H9 (cell line): Measurements from ENCODE around the gene SLX4IP. TPM values are rescaled to one million over a fixed set of nuclear protein-coding genes. Genes with fewer than 3 reads are reported as not detected.
A peak's percentile ranks its signal among the peaks of the same experiment; 100 is the strongest.

Experiments used
- DNase-seq: peaks from one replicate; pipeline ENCODE4 v3.0.0-alpha.2; 2017
- H2AFZ ChIP-seq: one replicate; pipeline ENCODE4 v1.6.1; 2013; ENCODE audit warnings: mild to moderate bottlenecking, low read length, control low read depth, moderate library complexity
- H2AK5ac ChIP-seq: 2 replicates; pipeline ENCODE4 v1.6.1; 2013; ENCODE audit warnings: low read length, control low read depth, mixed read lengths; ENCODE audit not compliant: insufficient read length
- H2BK120ac ChIP-seq: one replicate; pipeline ENCODE4 v1.6.1; 2013; ENCODE audit warnings: low read depth, mild to moderate bottlenecking, low read length, control low read depth, inconsistent platforms; ENCODE audit not compliant: poor library complexity, severe bottlenecking
- H2BK12ac ChIP-seq: 2 replicates; pipeline ENCODE4 v1.6.1; 2013; ENCODE audit warnings: low read length, control low read depth, mixed read lengths, low read depth; ENCODE audit not compliant: insufficient read length
- H2BK15ac ChIP-seq: 2 replicates; pipeline ENCODE4 v1.6.1; 2013; ENCODE audit warnings: low read depth, low read length, control low read depth
- H2BK20ac ChIP-seq: one replicate; pipeline ENCODE4 v1.6.1; 2013; ENCODE audit warnings: low read depth, mild to moderate bottlenecking, low read length, control low read depth, inconsistent platforms; ENCODE audit not compliant: poor library complexity, severe bottlenecking
- H2BK5ac ChIP-seq: 2 replicates; pipeline ENCODE4 v1.6.1; 2013; ENCODE audit warnings: low read length, control low read depth, mixed read lengths; ENCODE audit not compliant: insufficient read length
- H3K14ac ChIP-seq: 2 replicates; pipeline ENCODE4 v1.6.1; 2013; ENCODE audit warnings: low read length, control low read depth; ENCODE audit not compliant: insufficient read depth
- H3K18ac ChIP-seq: 2 replicates; pipeline ENCODE4 v1.6.1; 2013; ENCODE audit warnings: low read depth, mild to moderate bottlenecking, mixed read lengths, low read length, control low read depth; ENCODE audit not compliant: insufficient read length
- H3K23ac ChIP-seq: 2 replicates; pipeline ENCODE4 v1.6.1; 2013; ENCODE audit warnings: low read length, control low read depth, mixed read lengths, low read depth; ENCODE audit not compliant: insufficient read length
- H3K23me2 ChIP-seq: 2 replicates; pipeline ENCODE4 v1.6.1; 2013; ENCODE audit warnings: low read depth, mild to moderate bottlenecking, mixed read lengths, low read length, control low read depth; ENCODE audit not compliant: insufficient read length, poor library complexity, severe bottlenecking
- H3K27ac ChIP-seq: 2 replicates; pipeline ENCODE4 v1.5.1; 2013; ENCODE audit warnings: low read length, control low read depth, mixed read lengths, low read depth; ENCODE audit not compliant: insufficient read length
- H3K27me3 ChIP-seq: 2 replicates; pipeline ENCODE4 v1.6.1; 2013; ENCODE audit warnings: low read length, control low read depth, inconsistent platforms; ENCODE audit not compliant: insufficient read depth
- H3K4ac ChIP-seq: 2 replicates; pipeline ENCODE4 v1.6.1; 2013; ENCODE audit warnings: low read depth, mild to moderate bottlenecking, control low read depth, inconsistent platforms, low read length, moderate library complexity
- H3K4me1 ChIP-seq: 2 replicates; pipeline ENCODE4 v1.6.1; 2013; ENCODE audit warnings: low read length, control low read depth, inconsistent platforms; ENCODE audit not compliant: insufficient read depth
- H3K4me2 ChIP-seq: 2 replicates; pipeline ENCODE4 v1.6.1; 2013; ENCODE audit warnings: low read length, control low read depth, mixed read lengths; ENCODE audit not compliant: insufficient read length, insufficient read depth
- H3K56ac ChIP-seq: 2 replicates; pipeline ENCODE4 v1.6.1; 2013; ENCODE audit warnings: low read depth, mild to moderate bottlenecking, mixed read lengths, low read length, control low read depth; ENCODE audit not compliant: insufficient read length
- H3K79me1 ChIP-seq: 2 replicates; pipeline ENCODE4 v1.6.1; 2013; ENCODE audit warnings: low read depth, mild to moderate bottlenecking, moderate library complexity, low read length, control low read depth, inconsistent platforms; ENCODE audit not compliant: insufficient read depth, poor library complexity, severe bottlenecking
- H3K79me2 ChIP-seq: 2 replicates; pipeline ENCODE4 v1.6.1; 2013; ENCODE audit warnings: low read length, control low read depth, inconsistent platforms; ENCODE audit not compliant: insufficient read depth
- H3K9ac ChIP-seq: 2 replicates; pipeline ENCODE4 v1.6.1; 2013; ENCODE audit warnings: low read length, control low read depth, mixed read lengths; ENCODE audit not compliant: insufficient read length; ENCODE audit errors: extremely low read depth
- H3K9me3 ChIP-seq: one replicate; pipeline ENCODE4 v1.6.1; 2013; ENCODE audit warnings: low read depth, low read length, inconsistent platforms; ENCODE audit not compliant: control insufficient read depth
- H3T11ph ChIP-seq: one replicate; pipeline ENCODE4 v1.6.1; 2013; ENCODE audit warnings: mild to moderate bottlenecking, low read length, control low read depth, inconsistent platforms
- H4K20me1 ChIP-seq: one replicate; pipeline ENCODE4 v1.6.1; 2013; ENCODE audit not compliant: control insufficient read depth, insufficient read length, insufficient read depth
- H4K5ac ChIP-seq: 2 replicates; pipeline ENCODE4 v1.6.1; 2013; ENCODE audit warnings: low read depth, mild to moderate bottlenecking, mixed read lengths, low read length, control low read depth; ENCODE audit not compliant: insufficient read length
- H4K8ac ChIP-seq: replicated peaks from 2 replicates; pipeline ENCODE4 v1.6.1; 2013; ENCODE audit warnings: low read length, control low read depth, mixed read lengths, low read depth; ENCODE audit not compliant: insufficient read length
- H4K91ac ChIP-seq: 2 replicates; pipeline ENCODE4 v1.6.1; 2013; ENCODE audit warnings: low read depth, mild to moderate bottlenecking, moderate library complexity, mixed read lengths, low read length, control low read depth; ENCODE audit not compliant: insufficient read length
- H3K27ac Mint-ChIP-seq, 3 experiments: 2 replicates in 2 of 3; 3 replicates in 1 of 3; pipeline ENCODE4 v1.8.0; 2020 to 2021; ENCODE audit warnings: mixed read lengths in 3 of 3, mild to moderate bottlenecking in 1 of 3, moderate library complexity in 1 of 3
- H3K27me3 Mint-ChIP-seq: 2 replicates; pipeline ENCODE4 v1.8.0; 2021; ENCODE audit warnings: low read depth, mild to moderate bottlenecking, moderate library complexity, mixed read lengths
- H3K36me3 Mint-ChIP-seq, 3 experiments: 2 replicates in 2 of 3; 3 replicates in 1 of 3; pipeline ENCODE4 v1.8.0; 2020 to 2021; ENCODE audit warnings: low read depth in 3 of 3, mixed read lengths in 3 of 3; ENCODE audit not compliant: insufficient read depth in 1 of 3
- H3K4me1 Mint-ChIP-seq, 2 experiments: 2 replicates each; pipeline ENCODE4 v1.8.0; 2020; ENCODE audit warnings: mixed read lengths in 2 of 2
- H3K4me3 Mint-ChIP-seq, 2 experiments: 2 replicates in 1 of 2; 3 replicates in 1 of 2; pipeline ENCODE4 v1.8.0; 2020 to 2021; ENCODE audit warnings: mild to moderate bottlenecking in 2 of 2, mixed read lengths in 2 of 2, moderate library complexity in 1 of 2
- H3K9me3 Mint-ChIP-seq, 2 experiments: 2 replicates in 1 of 2; 3 replicates in 1 of 2; pipeline ENCODE4 v1.8.0; 2020; ENCODE audit warnings: mild to moderate bottlenecking in 2 of 2, mixed read lengths in 2 of 2, moderate library complexity in 1 of 2
- WGBS: extraction: QIAGEN DNeasy Blood & Tissue Kit; methylation state at CpG from one replicate; pipeline ENCODE4 v1.1.7; 2013; ENCODE audit warnings: missing lambda C conversion rate, low lambda C conversion rate, mixed read lengths; ENCODE audit not compliant: insufficient read length; ENCODE audit errors: extremely low coverage; 5-methylcytosine and 5-hydroxymethylcytosine counted together
- total RNA-seq: library from RNA; stranded (reverse); gene quantifications from 2 replicates; pipeline ENCODE4 v1.2.1, GENCODE V29; 2021
- TF ChIP-seq, protein P1 (sequence below): fragments of 200-600 bp; sonication (generic); conservative IDR thresholded peaks from 3 replicates; pipeline ENCODE4 v1.8.0; 2021; ENCODE audit warnings: antibody characterized with exemption, mild to moderate bottlenecking

SLX4IP gene
- total RNA-seq, 1 experiment from 2014 or later: 7.9 TPM

DNA sequence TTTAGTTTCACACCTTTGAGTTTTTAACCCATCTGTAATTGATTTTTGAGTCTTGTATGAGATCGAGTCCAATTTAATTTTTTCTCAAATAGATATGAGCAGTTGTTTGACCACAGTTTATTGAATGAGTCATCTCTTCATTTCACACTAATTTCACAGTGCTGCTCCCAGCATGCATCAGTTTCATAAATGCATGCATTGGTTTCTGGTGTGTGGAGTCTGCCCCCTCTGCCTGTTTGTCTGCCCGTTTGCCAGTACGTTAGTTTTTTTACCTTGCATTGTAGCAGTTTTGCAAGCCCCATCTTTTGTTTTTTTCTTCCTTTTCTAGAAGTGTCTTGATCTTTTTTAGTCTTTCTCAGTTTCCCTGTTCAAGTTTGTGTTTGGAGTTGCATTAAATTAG lies 11.9 kb downstream of the SLX4IP start:
- H3K9me3 Mint-ChIP-seq: no peaks in the 10 kb centered on the region
- Histone ChIP-seq H2BK12ac (no peak overlapping the region), H3K9me3 (no peaks in the 10 kb centered on the region), H2BK5ac (no peak overlapping the region), H2BK15ac (no peak overlapping the region), H3K4ac (no peak overlapping the region), H3K27ac (no peak overlapping the region), H2BK120ac (no peak overlapping the region), H4K8ac (no peak overlapping the region), H4K20me1 (no peaks in the 10 kb centered on the region), H3K4me1 (no peaks in the 10 kb centered on the region), H3K79me2 (peaks cover 4% of the 10 kb centered on the region; the same call in 1 of the 2 replicates), H3K23me2 (no peaks in the 10 kb centered on the region), H2BK20ac (no peak overlapping the region), H3K27me3 (no peaks in the 10 kb centered on the region), H3K9ac (no peak overlapping the region), H2AFZ (no peak overlapping the region), H2AK5ac (no peak overlapping the region), H3K4me2 (no peak overlapping the region), H4K91ac (no peak overlapping the region), H3K79me1 (no peaks in the 10 kb centered on the region), H3K18ac (no peak overlapping the region), H3T11ph (no peak overlapping the region), H3K14ac (no peak overlapping the region), H3K23ac (no peak overlapping the region), H3K56ac (no peak overlapping the region), H4K5ac (no peak overlapping the region)
- TF ChIP-seq, protein P1, sequence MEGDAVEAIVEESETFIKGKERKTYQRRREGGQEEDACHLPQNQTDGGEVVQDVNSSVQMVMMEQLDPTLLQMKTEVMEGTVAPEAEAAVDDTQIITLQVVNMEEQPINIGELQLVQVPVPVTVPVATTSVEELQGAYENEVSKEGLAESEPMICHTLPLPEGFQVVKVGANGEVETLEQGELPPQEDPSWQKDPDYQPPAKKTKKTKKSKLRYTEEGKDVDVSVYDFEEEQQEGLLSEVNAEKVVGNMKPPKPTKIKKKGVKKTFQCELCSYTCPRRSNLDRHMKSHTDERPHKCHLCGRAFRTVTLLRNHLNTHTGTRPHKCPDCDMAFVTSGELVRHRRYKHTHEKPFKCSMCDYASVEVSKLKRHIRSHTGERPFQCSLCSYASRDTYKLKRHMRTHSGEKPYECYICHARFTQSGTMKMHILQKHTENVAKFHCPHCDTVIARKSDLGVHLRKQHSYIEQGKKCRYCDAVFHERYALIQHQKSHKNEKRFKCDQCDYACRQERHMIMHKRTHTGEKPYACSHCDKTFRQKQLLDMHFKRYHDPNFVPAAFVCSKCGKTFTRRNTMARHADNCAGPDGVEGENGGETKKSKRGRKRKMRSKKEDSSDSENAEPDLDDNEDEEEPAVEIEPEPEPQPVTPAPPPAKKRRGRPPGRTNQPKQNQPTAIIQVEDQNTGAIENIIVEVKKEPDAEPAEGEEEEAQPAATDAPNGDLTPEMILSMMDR: no peak
- no peak overlapping the region for H3K4me3 Mint-ChIP-seq
- no CpG with 5 or more reads among the region's 3 CpGs for WGBS
- no peaks in the 10 kb centered on the region; a peak in 2 of 7 replicates for H3K36me3 Mint-ChIP-seq
- peak overlapping the region in 2 of 3 experiments; percentile 3 to 10; a peak in 2 of 7 replicates for H3K27ac Mint-ChIP-seq
- peaks cover 12 to 20% of the 10 kb centered on the region in 2 experiments for H3K4me1 Mint-ChIP-seq
- no peaks in the 10 kb centered on the region for H3K27me3 Mint-ChIP-seq
- DNase-seq: no peak
